Measurements from ENCODE around the gene NBPF3. TPM values are rescaled to one million over a fixed set of nuclear protein-coding genes. Genes with fewer than 3 reads are reported as not detected.

The NBPF3 gene
- total RNA-seq, 1 experiment from 2014 or later: 15.9 TPM

DNA sequence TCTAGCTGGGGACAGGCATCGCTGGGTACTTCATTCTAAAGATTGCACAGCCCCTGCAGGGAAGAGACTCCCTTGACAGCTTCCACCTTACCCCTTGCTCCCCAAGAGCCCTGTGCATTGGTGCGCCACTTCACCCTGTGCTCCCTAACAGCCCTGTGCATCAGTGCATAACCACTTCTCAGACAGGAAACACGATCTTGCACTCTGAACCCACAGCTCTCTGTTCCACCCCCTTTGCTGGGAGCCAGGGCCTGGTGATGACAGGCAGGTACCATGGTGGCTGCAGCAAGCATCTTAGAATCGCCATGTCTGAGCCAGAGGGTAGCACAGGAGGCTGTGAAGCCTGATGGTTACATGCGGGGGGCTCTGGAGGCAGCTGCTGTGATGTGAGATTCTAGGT, 74.3 kb downstream of the NBPF3 start:
- POLR2A ChIA-PET: no interaction called here
- CTCF ChIA-PET: no interaction called here
- H3K9me3 ChIP-seq (ENCODE audit: control insufficient read depth, insufficient read depth, low read depth, low read length): no peaks in the 10 kb centered on the region
- intact Hi-C loops (cut with micrococcal nuclease; ENCODE audit: unreplicated experiment) (no loop called here), in situ Hi-C loops (cut with HindIII; ENCODE audit: low pct_unique_long_range_greater_than_20kb, low sequenced_read_pairs) (no loop called here)
- H3K27me3 ChIP-seq (ENCODE audit: control insufficient read depth, insufficient read depth, low read length): no peaks in the 10 kb centered on the region
- H3K27ac ChIP-seq (ENCODE audit: low read length): no peak overlapping the region
- H3K4me3 ChIP-seq (ENCODE audit: low read depth in 2 of 2, low read length in 2 of 2): no peak overlapping the region
- ATAC-seq (no peak), DNase-seq (ENCODE audit: low read depth, low spot score) (no peak)
- no peaks in the 10 kb centered on the region for H3K36me3 ChIP-seq (ENCODE audit: control insufficient read depth, insufficient read depth, low read length)
- BruUV-seq (replicated peaks): no TSS peak
- TF ChIP-seq POLR2AphosphoS5 (IDR thresholded peaks at IDR 0.05; ENCODE audit: low read depth, low read length) (no peak), TCF7L2 (IDR thresholded peaks at IDR 0.05; ENCODE audit: low read depth, low read length) (no peak), CTCF (IDR thresholded peaks at IDR 0.05) (no peak), SIN3A (IDR thresholded peaks at IDR 0.05; ENCODE audit: borderline replicate concordance, insufficient read depth, low read depth, low read length) (no peak)
- TF ChIP-seq, protein P1, sequence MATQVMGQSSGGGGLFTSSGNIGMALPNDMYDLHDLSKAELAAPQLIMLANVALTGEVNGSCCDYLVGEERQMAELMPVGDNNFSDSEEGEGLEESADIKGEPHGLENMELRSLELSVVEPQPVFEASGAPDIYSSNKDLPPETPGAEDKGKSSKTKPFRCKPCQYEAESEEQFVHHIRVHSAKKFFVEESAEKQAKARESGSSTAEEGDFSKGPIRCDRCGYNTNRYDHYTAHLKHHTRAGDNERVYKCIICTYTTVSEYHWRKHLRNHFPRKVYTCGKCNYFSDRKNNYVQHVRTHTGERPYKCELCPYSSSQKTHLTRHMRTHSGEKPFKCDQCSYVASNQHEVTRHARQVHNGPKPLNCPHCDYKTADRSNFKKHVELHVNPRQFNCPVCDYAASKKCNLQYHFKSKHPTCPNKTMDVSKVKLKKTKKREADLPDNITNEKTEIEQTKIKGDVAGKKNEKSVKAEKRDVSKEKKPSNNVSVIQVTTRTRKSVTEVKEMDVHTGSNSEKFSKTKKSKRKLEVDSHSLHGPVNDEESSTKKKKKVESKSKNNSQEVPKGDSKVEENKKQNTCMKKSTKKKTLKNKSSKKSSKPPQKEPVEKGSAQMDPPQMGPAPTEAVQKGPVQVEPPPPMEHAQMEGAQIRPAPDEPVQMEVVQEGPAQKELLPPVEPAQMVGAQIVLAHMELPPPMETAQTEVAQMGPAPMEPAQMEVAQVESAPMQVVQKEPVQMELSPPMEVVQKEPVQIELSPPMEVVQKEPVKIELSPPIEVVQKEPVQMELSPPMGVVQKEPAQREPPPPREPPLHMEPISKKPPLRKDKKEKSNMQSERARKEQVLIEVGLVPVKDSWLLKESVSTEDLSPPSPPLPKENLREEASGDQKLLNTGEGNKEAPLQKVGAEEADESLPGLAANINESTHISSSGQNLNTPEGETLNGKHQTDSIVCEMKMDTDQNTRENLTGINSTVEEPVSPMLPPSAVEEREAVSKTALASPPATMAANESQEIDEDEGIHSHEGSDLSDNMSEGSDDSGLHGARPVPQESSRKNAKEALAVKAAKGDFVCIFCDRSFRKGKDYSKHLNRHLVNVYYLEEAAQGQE (IDR thresholded peaks at IDR 0.05; ENCODE audit: insufficient read depth in 1 of 2, low read depth in 2 of 2, low read length in 1 of 2): no peak
- no peaks in the 10 kb centered on the region for H3K4me1 ChIP-seq (ENCODE audit: control insufficient read depth, insufficient read depth, low read length)

- intact Hi-C loops (cut with micrococcal nuclease; ENCODE audit: unreplicated experiment) (no loop called here), in situ Hi-C loops (cut with HindIII; ENCODE audit: low pct_unique_long_range_greater_than_20kb, low sequenced_read_pairs) (no loop called here)
- no peak overlapping the region for H3K4me3 ChIP-seq (ENCODE audit: low read depth in 2 of 2, low read length in 2 of 2)
- ATAC-seq (no peak), DNase-seq (ENCODE audit: low read depth, low spot score) (no peak)
- H3K9me3 ChIP-seq (ENCODE audit: control insufficient read depth, insufficient read depth, low read depth, low read length): no peaks in the 10 kb centered on the region
- H3K27me3 ChIP-seq (ENCODE audit: control insufficient read depth, insufficient read depth, low read length): no peaks in the 10 kb centered on the region
- H3K27ac ChIP-seq (ENCODE audit: low read length): no peak overlapping the region
- ChIA-PET POLR2A (interaction anchor here (0.5 kb wide), 1 partner anchor 10 kb away, joined by 3 read pairs; no protein-coding TSS in a partner anchor), CTCF (no interaction called here)
- no peaks in the 10 kb centered on the region for H3K4me1 ChIP-seq (ENCODE audit: control insufficient read depth, insufficient read depth, low read length)
- no TSS peak for BruUV-seq (replicated peaks)
- no peaks in the 10 kb centered on the region for H3K36me3 ChIP-seq (ENCODE audit: control insufficient read depth, insufficient read depth, low read length)
- TF ChIP-seq SIN3A (IDR thresholded peaks at IDR 0.05; ENCODE audit: borderline replicate concordance, insufficient read depth, low read depth, low read length) (no peak), POLR2AphosphoS5 (IDR thresholded peaks at IDR 0.05; ENCODE audit: low read depth, low read length) (no peak), CTCF (IDR thresholded peaks at IDR 0.05) (no peak)
- TF ChIP-seq, protein P1 (IDR thresholded peaks at IDR 0.05; ENCODE audit: insufficient read depth in 1 of 2, low read depth in 2 of 2, low read length in 1 of 2): no peak
Measured at GRCh38 chr1:21517161-21517589, 77.2 kb downstream of the NBPF3 start.
